ENCODE measurements around the gene SERTAD3. TPM values are rescaled to one million over a fixed set of nuclear protein-coding genes. Genes with fewer than 3 reads are reported as not detected.

Gene SERTAD3
- total and polyA plus RNA-seq, 2 of the 4 experiments (the other 2 are of a cell fraction): 20.5 to 23.3 TPM

GRCh38 chr19:40397568-40397906, 46.6 kb downstream of the SERTAD3 start:
- no peak overlapping the region for H2BK15ac ChIP-seq (ENCODE audit: low read depth, low read length)
- ATAC-seq (ENCODE audit: low read depth) (no peak), DNase-seq (no peak)
- in situ Hi-C loops (cut with MboI; ENCODE audit: low sequenced_read_pairs) (no loop called here), dilution Hi-C loops (cut with HindIII; ENCODE audit: low sequenced_read_pairs, unreplicated experiment) (no loop called here), intact Hi-C loops (cut with micrococcal nuclease) (no loop called here)
- ChIA-PET CTCF (no interaction called here), POLR2A (ENCODE audit: unreplicated experiment) (no interaction called here)
- H2BK5ac ChIP-seq (ENCODE audit: low read depth, low read length, poor library complexity, severe bottlenecking): no peak overlapping the region
- H3K9me1 ChIP-seq (ENCODE audit: insufficient read depth, low read length): no peaks in the 10 kb centered on the region
- no peak overlapping the region for H3K9ac ChIP-seq (ENCODE audit: low read depth, low read length)
- H3K18ac ChIP-seq (ENCODE audit: low read depth, low read length): no peak overlapping the region
- TF ChIP-seq POLR2A (IDR thresholded peaks at IDR 0.05; ENCODE audit: low read depth, low read length) (no peak), BHLHE40 (IDR thresholded peaks at IDR 0.05; ENCODE audit: low read depth, low read length) (no peak), MAFK (IDR thresholded peaks at IDR 0.05; ENCODE audit: low read depth, low read length) (no peak), FOS (IDR thresholded peaks at IDR 0.05; ENCODE audit: low read depth, low read length) (no peak), MAZ (IDR thresholded peaks at IDR 0.05; ENCODE audit: borderline replicate concordance, low read depth, low read length) (no peak), CHD1 (IDR thresholded peaks at IDR 0.05; ENCODE audit: low read depth, low read length) (no peak), MXI1 (IDR thresholded peaks at IDR 0.05; ENCODE audit: borderline replicate concordance, low read depth, low read length) (no peak), CTCF (conservative IDR thresholded peaks at IDR 0.05; ENCODE audit: low read depth, low read length) (no peak)
- H3K27ac ChIP-seq (ENCODE audit: insufficient read depth, low read length): no peak overlapping the region
- no peak overlapping the region for H3K4ac ChIP-seq (ENCODE audit: low read depth, low read length)
- 0 out of 4 replicates have a peak, but pooled peaks cover 0 to 3% of the 10 kb centered on the region in 2 experiments for H3K79me1 ChIP-seq (ENCODE audit: low read depth in 1 of 2, low read length in 2 of 2)
- no peaks in the 10 kb centered on the region for H3K4me1 ChIP-seq (ENCODE audit: control insufficient read depth, insufficient read depth, low read length)
- H3K36me3 ChIP-seq (ENCODE audit: control insufficient read depth, insufficient read depth, low read length): no peaks in the 10 kb centered on the region
- H3K27me3 ChIP-seq (ENCODE audit: control insufficient read depth, insufficient read depth, low read length): no peaks in the 10 kb centered on the region
- H3K56ac ChIP-seq (ENCODE audit: extremely low read depth, insufficient read depth, low read length): no peak overlapping the region
- no peak overlapping the region for H3K23ac ChIP-seq (ENCODE audit: low read depth, low read length)
- 95% methylated on average over 11 of the region's 22 CpGs; no CpG with 5 or more reads in 1 of the 2 experiments for WGBS, 2 experiments (ENCODE audit: extremely low coverage in 2 of 2, insufficient read length in 1 of 2)
- H3K9me3 ChIP-seq (ENCODE audit: control insufficient read depth, insufficient read depth, low read length): no peaks in the 10 kb centered on the region
- no peak overlapping the region for H3K4me3 ChIP-seq (ENCODE audit: insufficient read depth, low read depth, low read length)
- H2BK120ac ChIP-seq (ENCODE audit: low read depth, low read length): no peak overlapping the region
- no peaks in the 10 kb centered on the region for H4K20me1 ChIP-seq (ENCODE audit: insufficient read depth, low read length)
- H2BK20ac ChIP-seq (ENCODE audit: low read depth, low read length): no peak overlapping the region
- no peak overlapping the region for H4K5ac ChIP-seq (ENCODE audit: low read depth, low read length)
- no TSS peak for BruUV-seq (replicated peaks)
- H2AFZ ChIP-seq (replicated peaks; ENCODE audit: low read length, poor library complexity): no peak overlapping the region
- no peak overlapping the region for H3K14ac ChIP-seq (replicated peaks; ENCODE audit: low read depth, low read length)
- no peak overlapping the region for H2AK5ac ChIP-seq (ENCODE audit: low read depth, low read length)
- no peak overlapping the region for H4K91ac ChIP-seq (ENCODE audit: insufficient read depth, low read depth, low read length)
- H2AK9ac ChIP-seq (replicated peaks; ENCODE audit: low read depth, low read length, poor library complexity): no peak overlapping the region
- H4K8ac ChIP-seq (ENCODE audit: low read depth in 2 of 2, low read length in 2 of 2): no peak overlapping the region
- H3K4me2 ChIP-seq (ENCODE audit: low read depth, low read length): no peak overlapping the region

Data from IMR-90 (cell line).